ENCODE results near the gene TRIOBP. TPM values are rescaled to one million over a fixed set of nuclear protein-coding genes. Genes with fewer than 3 reads are reported as not detected.

The TRIOBP gene, protein sequence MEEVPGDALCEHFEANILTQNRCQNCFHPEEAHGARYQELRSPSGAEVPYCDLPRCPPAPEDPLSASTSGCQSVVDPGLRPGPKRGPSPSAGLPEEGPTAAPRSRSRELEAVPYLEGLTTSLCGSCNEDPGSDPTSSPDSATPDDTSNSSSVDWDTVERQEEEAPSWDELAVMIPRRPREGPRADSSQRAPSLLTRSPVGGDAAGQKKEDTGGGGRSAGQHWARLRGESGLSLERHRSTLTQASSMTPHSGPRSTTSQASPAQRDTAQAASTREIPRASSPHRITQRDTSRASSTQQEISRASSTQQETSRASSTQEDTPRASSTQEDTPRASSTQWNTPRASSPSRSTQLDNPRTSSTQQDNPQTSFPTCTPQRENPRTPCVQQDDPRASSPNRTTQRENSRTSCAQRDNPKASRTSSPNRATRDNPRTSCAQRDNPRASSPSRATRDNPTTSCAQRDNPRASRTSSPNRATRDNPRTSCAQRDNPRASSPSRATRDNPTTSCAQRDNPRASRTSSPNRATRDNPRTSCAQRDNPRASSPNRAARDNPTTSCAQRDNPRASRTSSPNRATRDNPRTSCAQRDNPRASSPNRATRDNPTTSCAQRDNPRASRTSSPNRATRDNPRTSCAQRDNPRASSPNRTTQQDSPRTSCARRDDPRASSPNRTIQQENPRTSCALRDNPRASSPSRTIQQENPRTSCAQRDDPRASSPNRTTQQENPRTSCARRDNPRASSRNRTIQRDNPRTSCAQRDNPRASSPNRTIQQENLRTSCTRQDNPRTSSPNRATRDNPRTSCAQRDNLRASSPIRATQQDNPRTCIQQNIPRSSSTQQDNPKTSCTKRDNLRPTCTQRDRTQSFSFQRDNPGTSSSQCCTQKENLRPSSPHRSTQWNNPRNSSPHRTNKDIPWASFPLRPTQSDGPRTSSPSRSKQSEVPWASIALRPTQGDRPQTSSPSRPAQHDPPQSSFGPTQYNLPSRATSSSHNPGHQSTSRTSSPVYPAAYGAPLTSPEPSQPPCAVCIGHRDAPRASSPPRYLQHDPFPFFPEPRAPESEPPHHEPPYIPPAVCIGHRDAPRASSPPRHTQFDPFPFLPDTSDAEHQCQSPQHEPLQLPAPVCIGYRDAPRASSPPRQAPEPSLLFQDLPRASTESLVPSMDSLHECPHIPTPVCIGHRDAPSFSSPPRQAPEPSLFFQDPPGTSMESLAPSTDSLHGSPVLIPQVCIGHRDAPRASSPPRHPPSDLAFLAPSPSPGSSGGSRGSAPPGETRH (N-terminal part only)
- total RNA-seq, result 157 and 214 TPM in 2 replicates

DNA sequence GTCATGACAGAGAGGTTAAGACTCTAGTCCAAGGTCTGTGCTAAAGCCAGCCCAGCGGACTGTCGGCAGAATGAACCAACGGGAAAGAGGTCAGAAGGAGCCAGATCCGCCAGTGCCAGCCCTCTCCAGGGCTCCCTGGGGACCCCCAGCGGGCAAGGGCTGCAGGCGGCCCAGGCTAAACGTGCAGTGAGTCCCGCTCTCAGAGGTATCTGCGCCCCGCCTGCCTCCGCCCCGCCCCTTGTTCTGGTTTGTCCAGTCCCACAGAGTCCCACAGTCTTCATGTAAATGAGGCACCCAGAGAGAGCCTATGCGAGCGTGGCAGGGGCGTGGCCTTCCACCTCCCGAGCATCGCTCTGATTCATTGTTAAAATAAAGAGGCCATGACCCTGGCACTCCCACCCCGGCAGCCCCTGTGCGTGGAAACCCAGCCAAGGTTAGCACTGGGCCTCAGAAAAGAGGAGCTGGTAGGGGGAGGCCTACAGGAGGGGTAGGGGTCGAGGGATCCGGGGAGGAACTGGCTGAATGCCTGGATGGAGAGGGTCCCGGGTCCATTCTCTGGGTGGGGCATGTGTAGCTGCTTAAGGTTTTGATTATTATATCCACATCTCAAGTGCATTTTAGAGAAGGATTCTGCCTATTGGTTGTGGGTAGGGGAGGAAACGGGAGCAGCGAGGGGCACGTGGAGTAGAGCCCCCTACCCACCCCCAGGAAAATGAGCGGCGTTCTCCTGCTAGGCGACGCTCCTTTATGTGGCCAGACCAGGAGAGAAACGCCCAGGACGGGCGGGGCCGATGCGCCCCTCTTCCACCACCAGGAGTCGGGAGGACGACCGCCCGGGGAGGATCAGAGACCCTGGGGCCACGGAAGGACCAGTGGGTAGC, at the start of gene TRIOBP:
Gene TRIOBP (plus strand): TSS at position 392 of the 881 bp plus-strand sequence. CDS start 4,318 bp downstream, outside the sequence.

DNA sequence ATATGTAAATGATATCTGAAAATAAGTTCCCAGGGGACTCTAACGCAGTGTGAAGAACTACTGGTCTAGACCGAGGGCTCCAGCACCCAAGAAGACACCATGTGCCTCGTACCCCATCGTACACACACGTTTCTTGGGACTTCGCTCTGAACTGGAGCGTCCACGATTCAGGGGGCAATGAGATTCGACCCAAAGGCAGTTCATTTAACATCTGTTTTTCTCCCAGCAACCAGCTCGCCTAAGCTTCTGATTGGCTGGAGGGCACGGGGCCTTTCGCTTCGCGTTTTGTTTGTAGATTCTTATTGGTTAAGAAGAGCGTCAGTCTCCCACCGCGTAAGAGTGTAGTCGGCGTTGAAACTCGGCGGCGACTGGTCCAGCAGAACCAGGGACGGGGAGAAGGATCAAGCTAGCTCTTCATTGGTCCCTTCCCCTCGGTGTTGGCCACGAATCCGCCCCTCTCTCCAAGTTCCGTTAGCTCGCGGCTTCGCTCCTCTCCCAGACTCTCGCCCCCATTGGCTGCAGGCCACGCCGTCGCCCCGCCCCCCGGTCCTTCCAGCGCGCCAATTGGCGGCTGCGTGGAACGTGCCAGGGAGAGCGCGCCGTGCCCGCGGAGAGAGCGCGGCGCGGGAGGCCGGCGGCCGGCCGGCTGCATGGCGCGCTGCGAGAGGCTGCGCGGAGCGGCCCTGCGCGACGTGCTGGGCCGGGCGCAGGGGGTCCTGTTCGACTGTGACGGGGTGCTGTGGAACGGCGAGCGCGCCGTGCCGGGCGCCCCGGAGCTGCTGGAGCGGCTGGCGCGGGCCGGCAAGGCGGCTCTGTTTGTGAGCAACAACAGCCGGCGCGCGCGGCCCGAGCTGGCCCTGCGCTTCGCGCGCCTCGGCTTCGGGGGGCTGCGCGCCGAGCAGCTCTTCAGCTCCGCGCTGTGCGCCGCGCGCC, 38.4 kb upstream of the TRIOBP start, which contains the start of gene PDXP:
Gene PDXP (plus strand): TSS at position 591 of the 933 bp plus-strand sequence. CDS start 60 bp downstream, at position 651.

DNA sequence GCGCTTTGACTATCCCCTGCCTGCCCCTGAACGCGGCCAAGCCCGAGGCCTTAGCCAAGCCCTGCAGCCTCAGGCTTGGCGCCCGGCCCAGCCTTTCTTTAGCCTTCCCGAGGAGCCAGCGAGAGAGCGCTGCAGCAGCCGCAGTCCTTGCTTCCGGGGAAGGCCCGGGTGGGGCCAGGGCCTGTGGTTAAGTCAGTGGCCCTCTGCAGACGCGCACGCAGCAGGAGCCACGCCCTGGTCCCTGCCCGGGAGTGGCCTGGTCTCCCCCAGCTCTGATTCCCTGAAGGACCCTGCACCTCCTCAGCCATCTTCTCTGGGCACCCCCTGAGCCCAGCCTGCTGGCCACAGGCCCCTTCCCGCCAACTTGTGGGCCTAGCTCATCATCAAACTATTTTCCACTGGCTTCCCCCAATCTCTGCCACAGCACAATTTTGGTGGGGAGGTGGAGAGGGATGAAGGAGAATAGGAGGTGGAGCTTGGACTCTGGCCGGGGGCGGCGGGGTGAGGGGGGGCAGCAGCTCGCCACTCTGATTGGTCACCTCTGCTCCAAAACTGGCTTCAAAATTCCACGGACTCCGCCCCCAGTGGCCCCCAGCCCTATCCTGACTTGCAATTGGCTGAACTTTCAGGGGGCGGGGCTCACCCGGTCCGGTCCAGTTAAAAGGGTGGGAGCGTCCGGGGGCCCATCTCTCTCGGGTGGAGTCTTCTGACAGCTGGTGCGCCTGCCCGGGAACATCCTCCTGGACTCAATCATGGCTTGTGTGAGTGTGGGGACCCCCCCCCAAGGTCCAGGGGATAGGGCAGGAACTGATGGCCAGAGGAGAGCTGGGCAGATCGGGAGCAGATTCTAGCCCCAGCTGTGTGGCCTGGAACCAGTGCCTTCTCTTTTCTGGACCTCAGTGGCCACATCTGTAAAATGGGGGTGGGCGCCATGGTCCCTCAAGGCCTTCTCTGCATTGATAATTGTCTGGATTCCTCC, 21.6 kb upstream of the TRIOBP start, which contains the start of gene LGALS1:
Gene LGALS1 (plus strand): TSS at position 686 of the 979 bp plus-strand sequence. CDS start 67 bp downstream, at position 753.

GRCh38 chr22:37686002-37686982, 10.6 kb upstream of the TRIOBP start, which contains the start of gene NOL12:
NOL12 (plus strand) TSS chr22:37686343; CDS start chr22:37686393, 50 bp downstream.

GRCh38 chr22:37807410-37808293, 110.8 kb downstream of the TRIOBP start, which contains the start of gene GCAT:
GCAT (plus strand) TSS chr22:37807934; CDS start chr22:37807968, 34 bp downstream.

DNA sequence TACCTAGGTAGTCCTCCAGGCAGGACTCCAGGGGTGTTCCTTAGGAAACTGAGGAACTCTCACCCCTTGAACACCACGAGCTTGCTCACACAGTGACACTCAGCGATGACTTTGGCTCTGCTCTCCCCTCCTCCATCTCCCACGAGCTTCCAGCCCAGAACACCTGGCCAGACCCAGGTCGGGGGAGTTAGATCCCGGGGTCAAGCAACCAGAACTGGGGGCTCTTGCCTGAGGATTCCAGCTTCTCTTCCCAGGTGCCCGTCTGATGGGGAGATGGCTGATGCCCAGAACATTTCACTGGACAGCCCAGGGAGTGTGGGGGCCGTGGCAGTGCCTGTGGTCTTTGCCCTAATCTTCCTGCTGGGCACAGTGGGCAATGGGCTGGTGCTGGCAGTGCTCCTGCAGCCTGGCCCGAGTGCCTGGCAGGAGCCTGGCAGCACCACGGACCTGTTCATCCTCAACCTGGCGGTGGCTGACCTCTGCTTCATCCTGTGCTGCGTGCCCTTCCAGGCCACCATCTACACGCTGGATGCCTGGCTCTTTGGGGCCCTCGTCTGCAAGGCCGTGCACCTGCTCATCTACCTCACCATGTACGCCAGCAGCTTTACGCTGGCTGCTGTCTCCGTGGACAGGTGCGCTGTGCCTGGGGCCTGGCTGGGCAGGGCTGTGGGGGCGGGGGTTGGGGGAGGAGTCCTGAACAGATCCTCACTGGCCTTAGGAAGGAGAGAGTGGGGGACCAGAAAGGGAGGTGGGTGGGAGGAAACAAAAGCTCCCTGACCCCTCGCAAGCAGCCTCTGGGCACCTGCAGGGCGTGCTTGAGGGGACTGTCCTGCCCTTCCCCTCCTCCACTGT, 126.5 kb downstream of the TRIOBP start, which contains the start of gene GALR3:
Gene GALR3 (plus strand): TSS at position 249 of the 852 bp plus-strand sequence. CDS start 25 bp downstream, at position 274.

Other genes with a start within 250 kb of the TRIOBP start
- gene MFNG, start 210.7 kb upstream of the TRIOBP start, total RNA-seq, result not detected in 2 replicates
- 5.6 and 9.1 TPM in 2 replicates for gene CARD10, start 177.6 kb upstream of the TRIOBP start, total RNA-seq
- 118 and 169 TPM in 2 replicates for gene CDC42EP1, start 136.6 kb upstream of the TRIOBP start, total RNA-seq
- 0.58 TPM in 1 of 2 replicates, not detected in the other for gene LGALS2, start 117.0 kb upstream of the TRIOBP start, total RNA-seq
- gene GGA1, start 88.2 kb upstream of the TRIOBP start, total RNA-seq, result 27.5 and 30.8 TPM in 2 replicates
- gene SH3BP1, start 57.4 kb upstream of the TRIOBP start, total RNA-seq, result 16.1 and 18.7 TPM in 2 replicates
- 12.9 and 17.4 TPM in 2 replicates for gene PDXP, start 38.3 kb upstream of the TRIOBP start, total RNA-seq
- 4,461 and 4,473 TPM in 2 replicates for gene LGALS1, start 21.4 kb upstream of the TRIOBP start, total RNA-seq
- 8.6 and 14.6 TPM in 2 replicates for gene NOL12, start 10.7 kb upstream of the TRIOBP start, total RNA-seq
- gene GCAT, start 110.9 kb downstream of the TRIOBP start, total RNA-seq, result 32.4 and 40.8 TPM in 2 replicates
- not detected in 2 replicates for gene GALR3, start 126.3 kb downstream of the TRIOBP start, total RNA-seq
- 26.5 and 30.0 TPM in 2 replicates for gene ANKRD54, start 147.3 kb downstream of the TRIOBP start, total RNA-seq
- 447 and 612 TPM in 2 replicates for gene EIF3L, start 152.4 kb downstream of the TRIOBP start, total RNA-seq
- 30.6 and 31.7 TPM in 2 replicates for gene MICALL1, start 209.2 kb downstream of the TRIOBP start, total RNA-seq